HepG2 (cell line): ENCODE data around the gene NVL. TPM values are rescaled to one million over a fixed set of nuclear protein-coding genes. Genes with fewer than 3 reads are reported as not detected.

Source experiments
- ATAC-seq: fragments of 200-7000 bp; cut with Tn5 transposase; 3 replicates; pipeline ENCODE4 v1.9.1; 2020; ENCODE audit warnings: mild to moderate bottlenecking, moderate library complexity
- BruUV-seq: library from RNA; stranded (reverse); fragments of 400-500 nt; replicated peaks from 2 replicates; lab custom pipeline; 2021; lab: Mats Ljungman, UMichigan
- CTCF ChIA-PET: fragments of 300-600 bp; formaldehyde crosslinking; extraction: SDS; loops from one replicate; lab custom pipeline; 2021; ENCODE audit warnings: low total read pairs, inconsistent platforms, low intra/inter-chr PET ratio; lab: Yijun Ruan, JAX
- POLR2A ChIA-PET: fragments of 350-600 bp; sonication (Branson Sonifier 250); formaldehyde crosslinking; loops from one replicate; lab custom pipeline; 2020; ENCODE audit warnings: antibody characterized with exemption, inconsistent platforms; lab: Yijun Ruan, JAX
- DNase-seq: peaks from one replicate; pipeline ENCODE4 v3.0.0-alpha.2; 2015; ENCODE audit warnings: low spot score
- FAIRE-seq: peaks from 3 replicates; lab custom pipeline; 2011; peaks lifted over from hg19 to GRCh38; lab: Jason Lieb, UNC
- H2AFZ ChIP-seq: one replicate; pipeline ENCODE4 v1.6.1; 2011; ENCODE audit warnings: low read length, inconsistent platforms
- H3K27ac ChIP-seq: fragments of 300-600 bp; 3 replicates; pipeline ENCODE4 v1.8.0; 2011; ENCODE audit warnings: mixed run types, mild to moderate bottlenecking, mixed read lengths, low read length, inconsistent platforms; ENCODE audit not compliant: insufficient read depth; ENCODE audit errors: extremely low read length
- H3K27me3 ChIP-seq, 2 experiments: fragments of 200-600 bp in 1 of 2; 2 replicates in 1 of 2; 3 replicates in 1 of 2; pipeline versions ENCODE4 v1.6.0 to v1.8.0; 2011; ENCODE audit warnings: low read length in 2 of 2, mild to moderate bottlenecking in 2 of 2, moderate library complexity in 2 of 2, inconsistent platforms in 1 of 2; ENCODE audit not compliant: insufficient read depth in 2 of 2, control insufficient read depth in 1 of 2
- H3K36me3 ChIP-seq, 2 experiments: fragments of 200-600 bp in 1 of 2; replicated peaks in 1 of 2; 2 replicates in 1 of 2; 3 replicates in 1 of 2; pipeline versions ENCODE4 v1.5.1 to v1.8.0; 2011; ENCODE audit warnings: low read length in 2 of 2, inconsistent platforms in 1 of 2; ENCODE audit not compliant: insufficient read depth in 2 of 2, control insufficient read depth in 1 of 2
- H3K4me1 ChIP-seq: 2 replicates; pipeline ENCODE4 v1.5.1; 2012; ENCODE audit warnings: low read length, inconsistent platforms; ENCODE audit not compliant: insufficient read depth
- H3K4me2 ChIP-seq: 2 replicates; pipeline ENCODE4 v1.6.0; 2011; ENCODE audit warnings: low read depth, low read length, inconsistent platforms
- H3K4me3 ChIP-seq, 3 experiments: fragments of 200-600 bp in 1 of 3; sonication (generic), shearing (Covaris generic) in 1 of 3; replicated peaks in 1 of 3; 2 replicates each; pipeline ENCODE4 v1.5.1; 2011 to 2016; ENCODE audit warnings: low read length in 3 of 3, inconsistent platforms in 2 of 3, low read depth in 2 of 3, mild to moderate bottlenecking in 2 of 3, control low read depth in 1 of 3, mixed read lengths in 1 of 3; ENCODE audit not compliant: insufficient read depth in 1 of 3
- H3K79me2 ChIP-seq: one replicate; pipeline ENCODE4 v1.6.1; 2011; ENCODE audit warnings: low read length, inconsistent platforms; ENCODE audit not compliant: insufficient read depth
- H3K9ac ChIP-seq: 2 replicates; pipeline ENCODE4 v1.6.0; 2011; ENCODE audit warnings: mild to moderate bottlenecking, low read depth, low read length, inconsistent platforms; ENCODE audit not compliant: insufficient read depth
- H3K9me3 ChIP-seq: 2 replicates; pipeline ENCODE4 v1.5.1; 2012; ENCODE audit warnings: mild to moderate bottlenecking, low read length
- H4K20me1 ChIP-seq: 2 replicates; pipeline ENCODE4 v1.6.0; 2011; ENCODE audit warnings: inconsistent platforms, mild to moderate bottlenecking, low read length, moderate library complexity; ENCODE audit not compliant: insufficient read depth
- DMAP1 ChIP-seq: IDR thresholded peaks from 2 replicates; pipeline ENCODE4 v1.6.1; 2016
- GFI1 ChIP-seq: sonication (generic); formaldehyde crosslinking; IDR thresholded peaks from 2 replicates; pipeline ENCODE4 v1.5.0; 2020; ENCODE audit warnings: missing genetic modification reagents, mild to moderate bottlenecking, borderline replicate concordance
- KLF15 ChIP-seq: sonication (generic); formaldehyde crosslinking; IDR thresholded peaks from 2 replicates; pipeline ENCODE4 v1.8.1; 2023; ENCODE audit warnings: borderline replicate concordance, mild to moderate bottlenecking, inconsistent platforms, missing genetic modification reagents, mixed read lengths
- MYC ChIP-seq: sonication (generic); formaldehyde crosslinking; IDR thresholded peaks from 2 replicates; pipeline ENCODE4 v1.9.0; 2021; ENCODE audit warnings: missing genetic modification reagents, borderline replicate concordance
- NPAS2 ChIP-seq: sonication (generic); formaldehyde crosslinking; IDR thresholded peaks from 2 replicates; pipeline ENCODE4 v1.8.0; 2022; ENCODE audit warnings: mild to moderate bottlenecking, missing genetic modification reagents, borderline replicate concordance
- SP1 ChIP-seq, 2 experiments: fragments of 450-650 bp in 1 of 2; sonication (generic) in 1 of 2; formaldehyde crosslinking in 1 of 2; IDR thresholded peaks; 2 replicates each; pipeline versions ENCODE4 v1.4.0 to v1.6.1; 2016 to 2020; ENCODE audit warnings: missing genetic modification reagents in 1 of 2
- ZKSCAN8 ChIP-seq: IDR thresholded peaks from 2 replicates; pipeline ENCODE4 v1.6.1; 2016; ENCODE audit warnings: borderline replicate concordance, missing genetic modification reagents, missing compliant biosample characterization
- ZNF3 ChIP-seq: IDR thresholded peaks from 2 replicates; pipeline ENCODE4 v1.7.0; 2017; ENCODE audit warnings: inconsistent platforms
- ZNF790 ChIP-seq: sonication (generic); formaldehyde crosslinking; IDR thresholded peaks from 2 replicates; pipeline ENCODE4 v1.8.0; 2022; ENCODE audit warnings: missing genetic modification reagents, mild to moderate bottlenecking, borderline replicate concordance
- WGBS: methylation state at CpG from one replicate; pipeline ENCODE4 v1.1.6; 2017; ENCODE audit warnings: low lambda C conversion rate; 5-methylcytosine and 5-hydroxymethylcytosine counted together
- in situ Hi-C: cut with HindIII; loops from 2 replicates; pipeline ENCODE4 v1.10.0; 2017; ENCODE audit warnings: low pct_unique_long_range_greater_than_20kb; ENCODE audit not compliant: extremely low pct_ligation_motif_present
- intact Hi-C: fragments of 100-400 bp; cut with micrococcal nuclease; formaldehyde crosslinking; loops from one replicate; pipeline ENCODE4 v1.10.0; 2022; ENCODE audit not compliant: unreplicated experiment
- polyA plus RNA-seq, 8 experiments: library from polyadenylated mRNA; depleted of rRNA in 3 of 8; stranded (reverse) in 7 of 8; unstranded in 1 of 8; fragments of >200 nt; fragmentation: Illumina TruSeq in 4 of 8; extraction: Trizol in 4 of 8; gene quantifications; 2 replicates each; pipeline versions ENCODE4 v1.2.1 to v1.2.3, GENCODE V29; 2011 to 2016; ENCODE audit warnings: low read depth in 4 of 8, missing spikeins in 1 of 8, mixed read lengths in 1 of 8; ENCODE audit not compliant: insufficient read depth in 1 of 8
- total RNA-seq, 5 experiments: library from RNA; depleted of rRNA; stranded (reverse); fragments of >200 nt; fragmentation: Illumina TruSeq; extraction: Trizol; gene quantifications; 2 replicates each; pipeline ENCODE4 v1.2.3, GENCODE V29; 2016; ENCODE audit warnings: low read depth in 1 of 5
- TF ChIP-seq, protein P1 (sequence below): sonication (generic); formaldehyde crosslinking; conservative IDR thresholded peaks from 2 replicates; pipeline ENCODE4 v1.8.0; 2022; ENCODE audit warnings: mild to moderate bottlenecking, moderate library complexity, missing genetic modification reagents
- TF ChIP-seq, protein P2 (sequence below): sonication (generic); formaldehyde crosslinking; IDR thresholded peaks from 2 replicates; pipeline ENCODE4 v1.5.0; 2020; ENCODE audit warnings: mild to moderate bottlenecking, missing genetic modification reagents
- TF ChIP-seq, protein P3 (sequence below): sonication (generic); formaldehyde crosslinking; IDR thresholded peaks from 2 replicates; pipeline ENCODE4 v1.4.0; 2020; ENCODE audit warnings: missing genetic modification reagents
- TF ChIP-seq, protein P4 (sequence below): sonication (generic); formaldehyde crosslinking; conservative IDR thresholded peaks from 2 replicates; pipeline ENCODE4 v1.8.1; 2023; ENCODE audit warnings: missing genetic modification reagents

The NVL gene
- total and polyA plus RNA-seq, 2 of the 13 experiments (the other 11 are each of a cell fraction or from before 2014, with no cell fraction given) = 8.3 to 21.0 TPM

DNA sequence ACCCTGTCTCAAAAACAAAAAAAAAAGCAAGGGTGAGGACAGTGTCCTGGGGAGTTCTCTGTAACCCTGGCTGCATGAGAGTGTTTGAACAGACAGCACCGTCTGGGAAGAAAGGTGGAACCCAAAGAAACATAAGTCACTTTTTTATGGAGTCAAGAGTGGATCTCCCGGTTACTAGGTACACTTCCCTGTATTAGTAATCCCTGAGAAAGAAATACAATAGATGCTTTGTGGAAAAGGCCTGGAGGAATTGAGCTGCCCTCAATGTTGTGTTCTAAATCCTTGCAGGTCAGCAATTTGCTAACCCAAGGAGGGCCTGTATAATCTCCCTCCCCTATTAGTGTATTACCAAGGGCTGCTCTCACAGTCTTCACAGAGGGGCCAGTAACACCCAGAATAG lies 130.3 kb downstream of the NVL start:
- no peak overlapping the region for H3K27ac ChIP-seq
- ChIA-PET CTCF (no interaction called here), POLR2A (no interaction called here)

More for the DNA sequence above, 130.3 kb downstream of the NVL start:
- no peak for DNase-seq
- Histone ChIP-seq H2AFZ (no peak overlapping the region), H3K9me3 (no peaks in the 10 kb centered on the region), H3K9ac (no peak overlapping the region), H3K4me2 (no peak overlapping the region), H3K36me3 (no peaks in the 10 kb centered on the region), H4K20me1 (no peaks in the 10 kb centered on the region), H3K4me3 (no peak overlapping the region), H3K27me3 (no peaks in the 10 kb centered on the region), H3K79me2 (no peaks in the 10 kb centered on the region), H3K4me1 (peaks cover 51% of the 10 kb centered on the region)
- in situ Hi-C loops = no loop called here
- FAIRE-seq = no peak
- intact Hi-C loops = no loop called here
- ATAC-seq = no peak
- BruUV-seq = no TSS peak
- WGBS = 11% methylated on average over 2 of the region's 2 CpGs
- TF ChIP-seq, protein P1, sequence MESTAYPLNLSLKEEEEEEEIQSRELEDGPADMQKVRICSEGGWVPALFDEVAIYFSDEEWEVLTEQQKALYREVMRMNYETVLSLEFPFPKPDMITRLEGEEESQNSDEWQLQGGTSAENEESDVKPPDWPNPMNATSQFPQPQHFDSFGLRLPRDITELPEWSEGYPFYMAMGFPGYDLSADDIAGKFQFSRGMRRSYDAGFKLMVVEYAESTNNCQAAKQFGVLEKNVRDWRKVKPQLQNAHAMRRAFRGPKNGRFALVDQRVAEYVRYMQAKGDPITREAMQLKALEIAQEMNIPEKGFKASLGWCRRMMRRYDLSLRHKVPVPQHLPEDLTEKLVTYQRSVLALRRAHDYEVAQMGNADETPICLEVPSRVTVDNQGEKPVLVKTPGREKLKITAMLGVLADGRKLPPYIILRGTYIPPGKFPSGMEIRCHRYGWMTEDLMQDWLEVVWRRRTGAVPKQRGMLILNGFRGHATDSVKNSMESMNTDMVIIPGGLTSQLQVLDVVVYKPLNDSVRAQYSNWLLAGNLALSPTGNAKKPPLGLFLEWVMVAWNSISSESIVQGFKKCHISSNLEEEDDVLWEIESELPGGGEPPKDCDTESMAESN (CRISPR knock-in tag) = no peak
- no peak for TF ChIP-seq KLF15 (CRISPR knock-in tag)
- TF ChIP-seq DMAP1 (CRISPR knock-in tag) = no peak
- TF ChIP-seq, protein P2, sequence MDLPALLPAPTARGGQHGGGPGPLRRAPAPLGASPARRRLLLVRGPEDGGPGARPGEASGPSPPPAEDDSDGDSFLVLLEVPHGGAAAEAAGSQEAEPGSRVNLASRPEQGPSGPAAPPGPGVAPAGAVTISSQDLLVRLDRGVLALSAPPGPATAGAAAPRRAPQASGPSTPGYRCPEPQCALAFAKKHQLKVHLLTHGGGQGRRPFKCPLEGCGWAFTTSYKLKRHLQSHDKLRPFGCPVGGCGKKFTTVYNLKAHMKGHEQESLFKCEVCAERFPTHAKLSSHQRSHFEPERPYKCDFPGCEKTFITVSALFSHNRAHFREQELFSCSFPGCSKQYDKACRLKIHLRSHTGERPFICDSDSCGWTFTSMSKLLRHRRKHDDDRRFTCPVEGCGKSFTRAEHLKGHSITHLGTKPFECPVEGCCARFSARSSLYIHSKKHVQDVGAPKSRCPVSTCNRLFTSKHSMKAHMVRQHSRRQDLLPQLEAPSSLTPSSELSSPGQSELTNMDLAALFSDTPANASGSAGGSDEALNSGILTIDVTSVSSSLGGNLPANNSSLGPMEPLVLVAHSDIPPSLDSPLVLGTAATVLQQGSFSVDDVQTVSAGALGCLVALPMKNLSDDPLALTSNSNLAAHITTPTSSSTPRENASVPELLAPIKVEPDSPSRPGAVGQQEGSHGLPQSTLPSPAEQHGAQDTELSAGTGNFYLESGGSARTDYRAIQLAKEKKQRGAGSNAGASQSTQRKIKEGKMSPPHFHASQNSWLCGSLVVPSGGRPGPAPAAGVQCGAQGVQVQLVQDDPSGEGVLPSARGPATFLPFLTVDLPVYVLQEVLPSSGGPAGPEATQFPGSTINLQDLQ (CRISPR knock-in tag) = no peak
- TF ChIP-seq, protein P3, sequence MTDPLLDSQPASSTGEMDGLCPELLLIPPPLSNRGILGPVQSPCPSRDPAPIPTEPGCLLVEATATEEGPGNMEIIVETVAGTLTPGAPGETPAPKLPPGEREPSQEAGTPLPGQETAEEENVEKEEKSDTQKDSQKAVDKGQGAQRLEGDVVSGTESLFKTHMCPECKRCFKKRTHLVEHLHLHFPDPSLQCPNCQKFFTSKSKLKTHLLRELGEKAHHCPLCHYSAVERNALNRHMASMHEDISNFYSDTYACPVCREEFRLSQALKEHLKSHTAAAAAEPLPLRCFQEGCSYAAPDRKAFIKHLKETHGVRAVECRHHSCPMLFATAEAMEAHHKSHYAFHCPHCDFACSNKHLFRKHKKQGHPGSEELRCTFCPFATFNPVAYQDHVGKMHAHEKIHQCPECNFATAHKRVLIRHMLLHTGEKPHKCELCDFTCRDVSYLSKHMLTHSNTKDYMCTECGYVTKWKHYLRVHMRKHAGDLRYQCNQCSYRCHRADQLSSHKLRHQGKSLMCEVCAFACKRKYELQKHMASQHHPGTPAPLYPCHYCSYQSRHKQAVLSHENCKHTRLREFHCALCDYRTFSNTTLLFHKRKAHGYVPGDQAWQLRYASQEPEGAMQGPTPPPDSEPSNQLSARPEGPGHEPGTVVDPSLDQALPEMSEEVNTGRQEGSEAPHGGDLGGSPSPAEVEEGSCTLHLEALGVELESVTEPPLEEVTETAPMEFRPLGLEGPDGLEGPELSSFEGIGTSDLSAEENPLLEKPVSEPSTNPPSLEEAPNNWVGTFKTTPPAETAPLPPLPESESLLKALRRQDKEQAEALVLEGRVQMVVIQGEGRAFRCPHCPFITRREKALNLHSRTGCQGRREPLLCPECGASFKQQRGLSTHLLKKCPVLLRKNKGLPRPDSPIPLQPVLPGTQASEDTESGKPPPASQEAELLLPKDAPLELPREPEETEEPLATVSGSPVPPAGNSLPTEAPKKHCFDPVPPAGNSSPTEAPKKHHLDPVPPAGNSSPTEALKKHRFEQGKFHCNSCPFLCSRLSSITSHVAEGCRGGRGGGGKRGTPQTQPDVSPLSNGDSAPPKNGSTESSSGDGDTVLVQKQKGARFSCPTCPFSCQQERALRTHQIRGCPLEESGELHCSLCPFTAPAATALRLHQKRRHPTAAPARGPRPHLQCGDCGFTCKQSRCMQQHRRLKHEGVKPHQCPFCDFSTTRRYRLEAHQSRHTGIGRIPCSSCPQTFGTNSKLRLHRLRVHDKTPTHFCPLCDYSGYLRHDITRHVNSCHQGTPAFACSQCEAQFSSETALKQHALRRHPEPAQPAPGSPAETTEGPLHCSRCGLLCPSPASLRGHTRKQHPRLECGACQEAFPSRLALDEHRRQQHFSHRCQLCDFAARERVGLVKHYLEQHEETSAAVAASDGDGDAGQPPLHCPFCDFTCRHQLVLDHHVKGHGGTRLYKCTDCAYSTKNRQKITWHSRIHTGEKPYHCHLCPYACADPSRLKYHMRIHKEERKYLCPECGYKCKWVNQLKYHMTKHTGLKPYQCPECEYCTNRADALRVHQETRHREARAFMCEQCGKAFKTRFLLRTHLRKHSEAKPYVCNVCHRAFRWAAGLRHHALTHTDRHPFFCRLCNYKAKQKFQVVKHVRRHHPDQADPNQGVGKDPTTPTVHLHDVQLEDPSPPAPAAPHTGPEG = no peak
- TF ChIP-seq, protein P4, sequence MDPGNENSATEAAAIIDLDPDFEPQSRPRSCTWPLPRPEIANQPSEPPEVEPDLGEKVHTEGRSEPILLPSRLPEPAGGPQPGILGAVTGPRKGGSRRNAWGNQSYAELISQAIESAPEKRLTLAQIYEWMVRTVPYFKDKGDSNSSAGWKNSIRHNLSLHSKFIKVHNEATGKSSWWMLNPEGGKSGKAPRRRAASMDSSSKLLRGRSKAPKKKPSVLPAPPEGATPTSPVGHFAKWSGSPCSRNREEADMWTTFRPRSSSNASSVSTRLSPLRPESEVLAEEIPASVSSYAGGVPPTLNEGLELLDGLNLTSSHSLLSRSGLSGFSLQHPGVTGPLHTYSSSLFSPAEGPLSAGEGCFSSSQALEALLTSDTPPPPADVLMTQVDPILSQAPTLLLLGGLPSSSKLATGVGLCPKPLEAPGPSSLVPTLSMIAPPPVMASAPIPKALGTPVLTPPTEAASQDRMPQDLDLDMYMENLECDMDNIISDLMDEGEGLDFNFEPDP = no peak
- no peak for TF ChIP-seq ZNF3 (CRISPR knock-in tag)
- TF ChIP-seq GFI1 = no peak
- TF ChIP-seq MYC = no peak
- TF ChIP-seq ZNF790 = no peak
- TF ChIP-seq NPAS2 (CRISPR knock-in tag) = no peak
- no peak for TF ChIP-seq ZKSCAN8
- no peak for TF ChIP-seq SP1 (IDR thresholded peaks at IDR 0.05)
- TF ChIP-seq SP1 (CRISPR knock-in tag; IDR thresholded peaks at IDR 0.05) = no peak
